WERI-Rb-1 (cell line): ENCODE data around the gene PMS2.
"Not testable (repeated sequence)": the region's sequence is repeated elsewhere in the genome, so short reads cannot be mapped to it uniquely, and the experiment has no call there.

Experiments
- DNase-seq: peaks from one replicate; pipeline ENCODE4 v3.0.0-alpha.2; 2020
- H3K27ac ChIP-seq: fragments of 250-450 bp; sonication (Bioruptor Pico); 2 replicates; pipeline ENCODE4 v1.5.1; 2020; ENCODE audit warnings: mild to moderate bottlenecking, moderate library complexity
- H3K27me3 ChIP-seq: fragments of 250-450 bp; sonication (Bioruptor Pico); 2 replicates; pipeline ENCODE4 v1.5.1; 2021; ENCODE audit warnings: mild to moderate bottlenecking, low read depth, moderate library complexity; ENCODE audit not compliant: insufficient read depth, severe bottlenecking
- H3K36me3 ChIP-seq: fragments of 250-450 bp; sonication (Bioruptor Pico); 2 replicates; pipeline ENCODE4 v1.5.1; 2020; ENCODE audit warnings: mild to moderate bottlenecking, moderate library complexity
- H3K4me3 ChIP-seq: 2 replicates; pipeline ENCODE4 v1.5.1; 2011; ENCODE audit warnings: low read depth, mild to moderate bottlenecking, control low read depth, low read length
- H3K9me3 ChIP-seq: fragments of 250-450 bp; sonication (Bioruptor Pico); 2 replicates; pipeline ENCODE4 v1.5.1; 2021; ENCODE audit warnings: mild to moderate bottlenecking, moderate library complexity; ENCODE audit not compliant: severe bottlenecking

PMS2 gene

DNA sequence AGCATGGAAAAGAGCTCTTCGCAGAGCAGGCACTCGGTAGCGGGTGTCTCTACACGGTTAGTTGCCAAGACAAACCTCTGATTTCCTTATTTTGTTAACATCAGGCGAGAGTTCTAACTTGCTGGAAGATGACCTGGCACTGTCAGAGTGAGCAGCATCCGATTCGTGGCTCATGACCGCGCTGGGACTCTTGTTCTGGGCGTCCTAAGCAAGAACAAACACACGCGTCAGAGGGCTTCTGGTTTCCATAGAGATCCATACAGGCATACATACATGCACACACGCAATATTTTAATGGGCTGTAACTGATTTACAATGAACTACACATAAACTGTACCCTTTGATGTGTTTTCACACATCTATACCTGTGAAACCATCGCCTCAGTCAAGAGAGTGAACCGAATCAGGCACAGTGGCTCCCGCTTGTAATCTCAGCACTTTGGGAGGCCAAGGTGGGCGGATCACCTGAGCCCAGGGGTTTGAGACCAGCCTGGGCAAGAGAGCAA, 73.9 kb downstream of the PMS2 start:
- H3K9me3 ChIP-seq, H3K27ac ChIP-seq, H3K4me3 ChIP-seq, DNase-seq, H3K36me3 ChIP-seq, H3K27me3 ChIP-seq: not testable (repeated sequence)

DNA sequence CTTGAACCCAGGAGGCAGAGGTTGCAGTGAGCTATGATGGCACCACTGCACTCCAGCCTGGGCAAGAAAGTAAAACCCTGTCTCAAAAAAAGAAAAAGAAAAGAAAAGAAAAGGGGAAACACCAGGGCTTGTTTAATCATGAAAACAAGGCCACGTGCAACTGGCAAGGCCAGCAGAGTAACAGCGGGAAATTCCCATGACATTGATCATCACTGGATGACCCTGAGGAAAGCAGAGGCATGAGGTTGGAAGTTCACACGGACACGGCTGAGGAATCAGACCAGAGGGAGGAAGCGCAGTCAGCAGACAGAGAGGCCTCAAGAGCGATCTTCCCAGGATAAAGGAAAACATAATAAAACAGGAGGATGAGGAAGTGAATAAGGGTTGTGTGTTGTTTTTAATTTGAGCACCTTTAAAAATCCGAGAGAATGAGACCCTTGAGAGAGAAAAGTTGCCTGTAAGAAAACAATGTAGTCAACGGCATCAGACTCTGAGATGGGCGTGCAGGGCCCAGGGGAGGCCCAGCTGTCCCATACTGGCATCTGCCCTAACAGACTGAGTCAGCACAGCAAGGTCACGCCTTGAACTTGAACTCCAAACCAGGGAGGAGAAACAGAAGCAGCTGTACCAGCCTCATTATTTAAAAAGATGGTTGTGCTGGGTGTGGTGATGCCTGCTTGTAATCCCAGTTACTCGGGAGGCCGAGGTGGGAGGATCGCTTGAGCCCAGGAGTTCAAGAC, 76.8 kb downstream of the PMS2 start:
- not testable (repeated sequence) for H3K27ac ChIP-seq, H3K27me3 ChIP-seq, H3K4me3 ChIP-seq, DNase-seq, H3K36me3 ChIP-seq, H3K9me3 ChIP-seq

DNA sequence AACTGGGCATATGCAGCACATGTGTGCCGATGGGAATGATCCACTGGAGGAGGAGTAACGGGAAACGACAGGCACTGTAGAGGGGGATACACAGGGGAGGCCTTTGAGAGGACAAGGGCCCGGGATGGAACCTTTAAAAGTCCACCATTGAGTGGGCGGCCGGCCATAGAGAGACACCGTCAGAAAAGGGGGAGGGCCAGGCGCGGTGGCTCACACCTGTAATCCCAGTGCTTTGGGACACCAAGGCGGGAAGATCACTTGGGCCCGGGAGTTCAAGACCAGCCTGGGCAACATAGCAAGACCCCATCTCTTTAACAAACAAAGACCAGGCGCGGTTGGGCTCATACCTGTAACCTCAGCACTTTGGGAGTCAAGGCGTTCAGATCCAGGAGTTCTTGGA, 77.6 kb downstream of the PMS2 start:
- H3K27me3 ChIP-seq, H3K27ac ChIP-seq, H3K36me3 ChIP-seq, H3K4me3 ChIP-seq, DNase-seq, H3K9me3 ChIP-seq: not testable (repeated sequence)

DNA sequence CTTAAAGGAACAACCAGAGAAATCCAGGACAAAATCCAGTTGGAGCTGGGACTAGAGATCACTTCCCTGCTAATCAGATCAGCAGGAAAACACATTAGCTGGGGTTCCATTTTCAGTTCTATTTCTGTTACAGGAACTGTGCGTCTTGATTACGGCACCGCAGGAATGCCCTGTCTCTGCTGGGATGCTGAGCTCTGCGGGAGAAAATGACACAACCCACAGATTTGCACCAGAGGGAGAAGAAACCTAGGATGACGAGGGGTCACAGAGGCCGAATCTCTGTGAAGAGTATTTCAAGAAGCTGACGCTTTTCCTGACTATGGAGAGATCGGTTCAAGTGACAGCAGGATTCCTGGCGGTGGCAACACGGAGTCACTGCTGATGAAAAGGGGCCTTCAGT, 78.6 kb downstream of the PMS2 start:
- not testable (repeated sequence) for H3K9me3 ChIP-seq, H3K4me3 ChIP-seq, H3K36me3 ChIP-seq, H3K27ac ChIP-seq, H3K27me3 ChIP-seq, DNase-seq

DNA sequence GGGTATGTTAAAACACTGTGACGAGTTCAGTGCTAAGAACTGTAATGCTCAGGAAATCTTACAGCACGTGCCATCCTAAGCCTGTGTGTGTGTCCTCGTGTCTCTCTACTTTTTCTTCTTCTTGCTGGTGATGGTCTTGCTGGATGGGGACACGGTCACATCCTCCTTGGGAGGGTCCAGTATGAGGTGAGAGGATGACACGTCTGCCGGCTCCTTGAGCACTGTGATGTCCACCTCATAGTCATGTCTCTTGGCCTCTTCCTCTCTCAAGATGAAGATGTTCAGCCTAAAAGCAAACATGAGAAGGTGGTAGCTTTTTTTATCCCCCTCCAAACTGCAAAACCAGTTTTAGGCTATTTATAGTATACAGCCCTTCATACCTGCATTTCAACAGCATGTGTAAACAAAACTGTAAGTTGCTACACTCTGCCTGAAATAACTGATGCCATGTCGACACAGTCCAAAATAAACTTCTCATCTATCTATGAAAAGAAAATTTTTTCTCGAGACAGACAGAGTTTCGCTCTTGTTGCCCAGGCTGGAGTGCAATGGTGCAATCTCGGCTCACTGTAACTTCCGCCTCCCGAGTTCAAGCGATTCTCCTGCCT, 82.5 kb downstream of the PMS2 start:
- H3K36me3 ChIP-seq, H3K9me3 ChIP-seq, H3K27ac ChIP-seq, H3K27me3 ChIP-seq, DNase-seq, H3K4me3 ChIP-seq: not testable (repeated sequence)

GRCh38 chr7:5924630-5925029, 84.2 kb downstream of the PMS2 start:
- not testable (repeated sequence) for H3K4me3 ChIP-seq, H3K27ac ChIP-seq, DNase-seq, H3K27me3 ChIP-seq, H3K9me3 ChIP-seq, H3K36me3 ChIP-seq

DNA sequence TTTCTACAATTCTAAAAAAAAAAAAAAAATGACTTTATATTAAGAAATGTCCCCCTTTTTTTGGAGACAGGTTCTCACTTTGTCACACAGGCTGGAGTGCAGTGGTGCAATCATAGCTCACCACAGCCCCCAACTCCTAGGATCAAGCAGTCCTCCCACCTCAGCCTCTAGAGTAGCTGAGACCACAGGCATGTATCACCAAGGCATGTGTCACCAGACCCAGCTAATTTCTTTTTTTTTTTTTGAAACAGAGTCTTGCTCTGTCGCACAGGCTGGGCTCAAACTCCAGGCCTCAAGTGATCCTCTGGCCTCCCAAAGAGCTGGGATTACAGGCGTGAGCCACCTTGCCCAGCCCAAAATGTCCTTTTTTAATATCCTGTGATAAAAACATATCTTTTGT, 84.7 kb downstream of the PMS2 start:
- not testable (repeated sequence) for H3K27ac ChIP-seq, H3K27me3 ChIP-seq

More for the DNA sequence above, 84.7 kb downstream of the PMS2 start:
- not testable (repeated sequence) for H3K36me3 ChIP-seq, DNase-seq, H3K4me3 ChIP-seq, H3K9me3 ChIP-seq
